ENCODE measurements around the gene CNDP2.
"Not testable (repeated sequence)": the region's sequence is repeated elsewhere in the genome, so short reads cannot be mapped to it uniquely, and the experiment has no call there.

The CNDP2 gene

DNA sequence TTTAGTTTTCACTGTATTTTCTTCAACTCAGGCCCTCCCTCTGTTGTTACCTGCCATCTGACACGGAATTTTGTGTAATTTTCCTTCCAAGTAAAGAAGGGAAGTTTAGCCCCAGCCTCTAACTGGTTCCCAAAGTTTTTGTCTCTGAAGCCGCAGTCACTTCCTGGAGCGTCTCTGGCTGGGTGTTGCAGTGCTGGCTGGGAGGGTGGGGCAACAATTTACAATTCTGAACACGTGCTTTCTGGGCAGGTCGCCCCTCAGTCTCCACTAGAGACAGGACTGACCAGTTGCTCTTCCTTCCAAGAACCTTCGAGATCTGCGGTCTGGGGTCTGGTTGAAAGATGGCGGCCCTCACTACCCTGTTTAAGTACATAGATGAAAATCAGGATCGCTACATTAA, 3.5 kb downstream of the CNDP2 start:
- DNase-seq (ENCODE audit: extremely low read depth in 1 of 2, low read depth in 1 of 2): peak in 1 of 2 donors; percentile 21

DNA sequence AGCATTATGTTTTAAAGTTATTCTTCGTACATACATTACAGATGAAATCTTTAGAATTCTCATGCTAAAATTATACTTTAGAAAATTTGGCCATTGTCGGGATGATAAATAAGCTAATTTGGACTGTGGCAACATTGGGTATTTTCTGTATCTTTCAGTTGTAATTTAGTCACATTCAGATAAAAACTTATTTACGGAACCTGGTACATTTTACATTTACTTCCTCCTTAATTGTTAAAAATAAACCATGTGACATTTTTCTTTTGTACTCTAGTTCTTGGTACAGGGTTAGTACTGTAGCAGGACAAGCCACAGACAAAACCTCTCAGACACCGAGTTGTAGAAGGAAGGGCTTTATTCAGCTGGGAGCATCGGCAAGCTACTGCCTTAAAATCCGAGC, 4.2 kb downstream of the CNDP2 start:
- DNase-seq (ENCODE audit: extremely low read depth in 1 of 2, low read depth in 1 of 2): no peak

DNA sequence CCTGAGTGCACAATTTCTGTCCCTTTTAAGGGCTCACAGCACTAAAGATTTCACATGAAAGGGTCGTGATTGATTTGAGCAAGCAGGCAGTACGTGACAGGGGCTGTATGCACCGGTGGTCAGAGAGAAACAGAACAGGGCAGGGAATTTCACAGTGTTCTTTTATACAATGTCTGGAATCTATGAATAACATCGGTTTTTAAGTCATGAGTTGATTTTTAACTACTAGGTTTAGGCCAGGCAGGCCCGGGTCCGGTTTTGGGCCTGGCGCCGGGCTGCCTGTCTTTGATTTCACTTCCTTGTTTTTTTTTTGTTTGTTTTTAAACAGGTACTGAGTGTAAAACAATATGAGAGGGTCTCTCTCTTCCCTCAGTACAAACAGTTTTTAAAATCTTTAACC, 4.6 kb downstream of the CNDP2 start:
- DNase-seq (ENCODE audit: extremely low read depth in 1 of 2, low read depth in 1 of 2): not testable (repeated sequence)

DNA sequence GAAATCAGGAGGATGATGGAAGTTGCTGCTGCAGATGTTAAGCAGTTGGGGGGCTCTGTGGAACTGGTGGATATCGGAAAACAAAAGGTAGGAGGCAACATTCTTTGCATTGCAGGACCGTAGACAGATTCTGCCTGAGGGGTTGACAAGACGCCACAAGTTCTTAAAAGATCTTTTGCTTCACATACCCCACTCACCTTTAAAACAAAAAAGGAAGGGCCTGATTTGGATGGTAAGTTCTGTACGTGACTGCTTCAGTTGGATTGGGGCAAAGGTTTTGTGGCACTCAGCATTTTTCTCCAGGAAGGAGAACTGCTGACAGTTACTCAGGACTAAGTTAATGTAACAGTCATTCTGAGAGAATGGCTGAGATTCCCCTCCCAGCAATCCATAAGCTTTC, 5.2 kb downstream of the CNDP2 start:
- DNase-seq (ENCODE audit: extremely low read depth in 1 of 2, low read depth in 1 of 2): no peak

DNA sequence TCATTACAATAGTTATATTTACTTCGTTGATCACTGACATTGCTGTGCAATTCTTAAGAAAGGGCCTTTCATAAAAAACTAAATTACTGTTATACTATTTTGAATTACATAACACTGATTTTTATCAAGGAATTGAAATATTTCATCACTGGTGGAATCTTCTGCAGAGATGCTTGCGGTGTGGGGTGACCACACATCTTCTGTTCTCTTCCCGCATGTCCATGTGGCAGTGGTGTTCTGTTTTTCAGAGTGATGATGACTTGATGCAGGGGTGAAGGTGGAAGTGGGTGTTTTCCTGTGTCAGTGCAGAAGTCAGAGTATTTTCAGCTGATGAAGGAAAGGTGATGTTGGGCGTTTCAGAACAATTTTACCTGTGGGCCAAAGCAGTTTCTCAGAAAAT, 7.0 kb downstream of the CNDP2 start:
- DNase-seq (ENCODE audit: extremely low read depth in 1 of 2, low read depth in 1 of 2): no peak

DNA sequence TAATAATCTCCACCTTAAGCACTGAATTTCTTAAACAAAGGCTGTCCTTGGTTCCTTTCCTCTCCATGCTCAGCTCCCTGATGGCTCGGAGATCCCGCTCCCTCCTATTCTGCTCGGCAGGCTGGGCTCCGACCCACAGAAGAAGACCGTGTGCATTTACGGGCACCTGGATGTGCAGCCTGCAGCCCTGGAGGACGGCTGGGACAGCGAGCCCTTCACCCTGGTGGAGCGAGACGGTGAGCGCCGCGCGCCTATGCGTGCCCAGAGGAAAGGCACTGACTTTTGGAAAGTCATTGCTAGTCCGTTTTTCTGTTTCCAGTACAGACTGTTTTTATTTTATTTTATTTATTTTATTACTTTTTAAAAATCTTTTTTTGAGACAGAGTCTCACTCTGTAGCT, 9.6 kb downstream of the CNDP2 start:
- no peak for DNase-seq (ENCODE audit: extremely low read depth in 1 of 2, low read depth in 1 of 2)

DNA sequence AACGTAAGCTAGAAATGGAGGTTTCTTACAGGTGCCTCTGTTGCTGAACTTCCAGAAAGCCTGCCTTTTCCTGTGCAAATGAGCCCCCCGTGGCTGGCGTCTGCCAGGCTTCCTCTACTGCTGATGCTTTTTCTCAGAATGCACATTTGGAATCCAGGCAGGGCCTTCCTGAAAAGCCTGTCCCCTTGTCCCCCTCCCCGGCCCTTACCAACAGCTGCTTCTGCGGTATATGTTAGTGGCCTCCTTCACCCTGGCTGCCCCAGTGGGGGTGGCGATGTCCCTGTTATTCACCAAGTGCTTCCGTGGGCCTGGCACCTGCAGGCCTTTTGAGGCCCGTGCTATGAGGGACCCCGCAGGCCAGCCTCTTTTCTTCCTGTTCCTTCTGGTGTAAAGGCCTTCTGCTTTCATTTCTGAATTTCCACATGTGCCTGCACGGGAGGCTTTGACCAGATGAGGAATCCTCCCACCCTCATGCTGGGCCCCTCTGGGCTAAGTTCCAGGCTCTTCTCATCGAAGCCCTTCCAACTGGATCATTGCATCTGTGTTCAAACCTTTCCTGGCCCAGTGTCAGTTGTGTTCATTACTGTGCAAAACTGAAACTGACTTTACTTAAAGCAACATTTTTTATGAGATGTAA, 10.4 kb downstream of the CNDP2 start:
- no peak for DNase-seq (ENCODE audit: extremely low read depth in 1 of 2, low read depth in 1 of 2)

DNA sequence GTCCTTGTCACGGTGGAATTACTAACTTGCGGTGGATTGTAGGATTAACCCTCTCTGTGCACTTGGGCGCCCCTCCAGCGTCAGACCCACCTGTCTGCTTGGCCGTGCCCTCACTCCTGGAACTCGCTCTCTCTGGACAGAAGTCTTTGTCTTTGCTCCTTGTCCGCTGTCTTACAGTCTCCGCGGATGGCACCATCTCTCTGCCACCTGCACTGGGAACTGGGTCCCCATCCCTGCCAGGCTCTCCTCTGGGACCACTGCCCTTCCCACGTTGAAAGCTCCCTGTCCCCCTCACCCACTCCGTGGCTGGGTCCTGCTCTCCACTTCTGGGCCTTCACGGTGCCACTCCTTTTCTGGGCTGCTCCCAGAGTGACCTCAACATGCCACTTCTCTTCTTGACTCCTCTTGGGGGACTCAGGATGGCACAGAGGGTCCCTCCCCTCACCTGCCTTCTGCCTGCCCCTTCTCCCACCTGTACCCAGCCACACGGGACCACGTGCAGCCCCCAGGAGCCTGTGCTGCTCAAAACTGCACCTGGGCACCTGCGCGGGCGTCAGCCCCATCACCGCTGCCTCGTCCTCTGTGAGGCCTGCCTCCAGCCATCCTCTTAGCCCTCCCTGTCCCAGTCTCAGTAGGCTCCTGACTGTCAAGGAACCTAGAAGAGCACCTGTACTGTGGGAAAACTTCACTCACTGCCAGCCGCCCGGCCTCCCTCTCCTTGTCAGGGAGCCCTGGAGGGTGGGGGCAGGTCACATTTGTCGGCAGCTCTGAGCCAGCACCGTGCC, 11.1 kb downstream of the CNDP2 start:
- no peak for DNase-seq (ENCODE audit: extremely low read depth in 1 of 2, low read depth in 1 of 2)

DNA sequence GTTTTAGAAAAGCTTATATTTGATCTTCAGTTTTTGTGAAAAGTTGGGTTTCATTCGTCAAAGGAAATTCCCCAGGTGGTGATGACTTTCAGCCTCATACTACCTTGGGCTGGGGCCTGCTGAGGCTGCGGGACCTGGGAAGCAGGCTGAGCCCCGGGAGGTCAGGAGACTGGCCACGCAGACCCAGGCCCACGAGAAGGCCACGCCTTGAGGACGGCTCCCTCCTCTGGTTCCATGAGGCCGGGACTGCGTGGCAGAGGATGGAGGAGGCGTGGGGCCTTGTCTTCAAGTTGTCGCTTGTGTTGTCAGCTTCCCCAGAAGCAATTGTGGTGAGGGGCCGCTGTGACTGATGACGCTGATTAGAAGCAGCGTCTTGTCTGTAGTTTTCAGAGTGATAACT, 11.8 kb downstream of the CNDP2 start:
- DNase-seq (ENCODE audit: extremely low read depth in 1 of 2, low read depth in 1 of 2): no peak

DNA sequence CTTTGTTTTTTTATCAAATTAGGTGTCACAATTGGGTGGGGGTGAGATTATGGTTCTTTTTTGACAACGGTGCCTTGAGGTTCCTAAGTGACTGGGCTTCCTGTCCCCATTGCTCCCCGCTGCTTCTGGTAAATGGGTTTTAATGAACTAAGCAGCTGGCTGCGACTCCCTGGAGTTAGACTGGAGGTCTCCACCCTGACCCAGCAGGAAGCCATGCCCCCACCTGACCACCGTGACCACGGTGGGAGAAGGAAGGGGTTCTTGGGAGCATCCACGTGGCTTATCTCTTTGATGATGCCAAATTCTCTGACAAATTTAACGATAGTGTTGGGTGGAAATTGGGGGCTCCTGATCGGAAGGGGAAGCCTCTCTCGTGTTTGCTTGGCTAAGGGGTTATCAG, 12.2 kb downstream of the CNDP2 start:
- no peak for DNase-seq (ENCODE audit: extremely low read depth in 1 of 2, low read depth in 1 of 2)

DNA sequence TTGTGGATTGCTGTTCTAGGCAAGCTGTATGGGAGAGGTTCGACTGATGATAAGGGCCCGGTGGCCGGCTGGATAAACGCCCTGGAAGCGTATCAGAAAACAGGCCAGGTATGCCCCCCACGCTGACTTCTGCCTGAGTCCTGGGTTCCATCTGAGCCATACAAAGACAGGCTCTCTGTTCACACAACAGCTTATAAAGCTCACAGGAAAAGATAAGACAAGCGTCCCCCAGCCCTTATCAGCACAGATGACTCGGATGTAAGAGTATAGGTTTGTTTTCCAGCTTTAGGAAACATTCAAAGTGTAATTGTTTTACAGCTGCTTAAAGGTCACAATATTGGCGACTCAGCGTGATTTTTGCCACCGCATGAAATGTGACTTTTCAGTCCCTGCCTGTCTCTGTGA, 12.7 kb downstream of the CNDP2 start:
- DNase-seq (ENCODE audit: extremely low read depth in 1 of 2, low read depth in 1 of 2): no peak

DNA sequence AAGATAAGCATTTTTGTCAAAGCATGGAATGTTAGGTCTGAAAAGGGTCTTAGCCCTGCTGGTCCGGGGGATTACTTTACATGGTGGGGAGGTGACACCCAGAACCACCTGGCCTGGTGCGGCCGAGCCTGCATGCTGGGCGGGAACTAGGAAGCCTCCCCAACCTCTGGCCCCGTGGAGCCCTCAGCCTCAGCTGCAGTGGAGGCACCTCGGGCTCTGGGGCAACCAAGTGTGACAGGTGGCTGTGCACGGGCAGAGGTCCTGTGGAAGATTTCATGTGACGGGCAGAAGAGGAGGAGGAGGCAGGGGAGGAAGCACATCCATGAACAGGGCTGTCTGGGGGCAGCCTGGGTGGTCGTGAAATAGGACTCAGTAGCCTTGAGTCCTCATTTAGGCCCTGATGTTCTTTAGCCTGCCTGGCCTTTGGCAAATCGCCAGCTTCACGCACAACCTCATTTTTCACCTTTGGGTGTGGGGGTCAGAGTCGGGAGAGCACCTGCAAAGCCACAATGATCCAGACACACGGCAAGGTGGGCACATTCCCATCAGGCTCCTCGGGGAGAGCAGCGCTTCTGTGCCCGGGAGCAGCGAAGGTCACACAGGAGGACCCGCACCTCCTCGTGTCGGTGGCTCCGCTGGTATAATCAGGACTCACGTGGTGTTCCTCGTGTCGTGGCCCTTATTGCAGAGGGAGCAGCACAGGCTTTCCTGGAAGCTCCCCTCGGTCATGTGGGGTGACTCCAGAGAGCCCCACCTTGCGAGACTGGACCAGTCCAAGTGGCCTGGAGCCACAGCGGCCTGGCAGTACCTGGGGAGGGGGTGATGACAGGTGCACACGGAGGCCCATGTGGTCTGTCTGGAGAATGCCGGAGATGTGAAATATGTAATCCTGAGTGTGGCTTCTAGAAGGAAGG, 13.9 kb downstream of the CNDP2 start:
- no peak for DNase-seq (ENCODE audit: extremely low read depth in 1 of 2, low read depth in 1 of 2)

DNA sequence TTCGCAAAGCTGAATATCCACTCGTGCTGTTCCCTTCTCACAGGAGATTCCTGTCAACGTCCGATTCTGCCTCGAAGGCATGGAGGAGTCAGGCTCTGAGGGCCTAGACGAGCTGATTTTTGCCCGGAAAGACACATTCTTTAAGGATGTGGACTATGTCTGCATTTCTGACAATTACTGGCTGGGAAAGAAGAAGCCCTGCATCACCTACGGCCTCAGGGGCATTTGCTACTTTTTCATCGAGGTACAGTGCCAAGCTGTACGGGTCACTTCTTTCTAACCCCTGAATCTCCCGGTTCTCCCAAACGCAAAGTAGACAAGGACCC, 14.6 kb downstream of the CNDP2 start:
- DNase-seq (ENCODE audit: extremely low read depth in 1 of 2, low read depth in 1 of 2): no peak

DNA sequence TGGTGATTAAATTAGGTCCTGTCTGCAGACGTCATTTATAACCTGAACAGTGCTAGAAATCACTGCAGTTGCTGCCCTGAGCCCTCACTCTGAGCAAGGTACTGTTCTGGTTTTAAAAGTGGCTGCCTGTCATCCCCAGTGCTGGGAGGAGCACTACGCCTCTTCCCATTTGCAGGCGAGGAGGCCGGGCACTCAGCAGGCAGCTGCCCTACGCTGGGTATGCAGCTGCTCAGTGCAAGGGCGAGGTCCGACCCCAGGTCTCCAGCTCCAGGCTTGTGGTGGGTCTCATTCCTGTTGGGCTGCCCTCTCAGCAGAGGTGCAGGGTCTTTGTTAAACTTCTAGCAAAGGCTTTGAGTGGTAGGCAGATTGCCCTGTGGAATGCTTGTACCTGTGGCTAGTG, 15.7 kb downstream of the CNDP2 start:
- no peak for DNase-seq (ENCODE audit: extremely low read depth in 1 of 2, low read depth in 1 of 2)

DNA sequence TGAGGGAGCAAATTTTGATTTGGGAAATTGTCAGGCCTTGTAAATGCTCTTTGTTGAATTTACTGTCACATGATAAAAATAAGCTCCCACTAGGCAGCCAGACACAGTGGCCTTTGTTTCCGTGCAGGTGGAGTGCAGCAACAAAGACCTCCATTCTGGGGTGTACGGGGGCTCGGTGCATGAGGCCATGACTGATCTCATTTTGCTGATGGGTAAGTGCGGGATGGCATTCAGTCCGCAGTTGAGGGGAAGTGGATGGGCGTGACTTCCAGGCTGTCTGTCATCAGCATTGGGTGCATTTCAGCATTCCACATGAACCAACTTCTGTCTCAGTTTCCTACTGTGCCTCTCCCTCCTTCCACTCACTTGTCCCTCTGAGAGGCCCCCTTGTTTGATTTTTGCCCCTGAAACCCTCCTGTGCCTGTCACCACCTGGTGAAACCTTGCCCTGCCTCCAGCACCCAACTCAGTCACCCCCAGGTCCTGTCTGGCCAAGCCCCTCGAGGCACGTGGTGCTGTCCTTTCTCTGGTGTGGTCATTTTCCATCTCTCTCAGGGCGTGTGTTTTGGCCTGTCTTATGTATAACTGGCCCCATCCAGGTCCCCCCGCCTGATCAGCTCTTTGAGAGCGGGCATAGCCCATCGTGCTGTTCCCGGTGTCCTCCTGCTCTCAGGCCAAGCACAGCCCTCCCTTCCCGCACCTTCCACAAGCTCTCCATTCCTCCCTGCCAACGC, 16.3 kb downstream of the CNDP2 start:
- DNase-seq (ENCODE audit: extremely low read depth in 1 of 2, low read depth in 1 of 2): no peak

DNA sequence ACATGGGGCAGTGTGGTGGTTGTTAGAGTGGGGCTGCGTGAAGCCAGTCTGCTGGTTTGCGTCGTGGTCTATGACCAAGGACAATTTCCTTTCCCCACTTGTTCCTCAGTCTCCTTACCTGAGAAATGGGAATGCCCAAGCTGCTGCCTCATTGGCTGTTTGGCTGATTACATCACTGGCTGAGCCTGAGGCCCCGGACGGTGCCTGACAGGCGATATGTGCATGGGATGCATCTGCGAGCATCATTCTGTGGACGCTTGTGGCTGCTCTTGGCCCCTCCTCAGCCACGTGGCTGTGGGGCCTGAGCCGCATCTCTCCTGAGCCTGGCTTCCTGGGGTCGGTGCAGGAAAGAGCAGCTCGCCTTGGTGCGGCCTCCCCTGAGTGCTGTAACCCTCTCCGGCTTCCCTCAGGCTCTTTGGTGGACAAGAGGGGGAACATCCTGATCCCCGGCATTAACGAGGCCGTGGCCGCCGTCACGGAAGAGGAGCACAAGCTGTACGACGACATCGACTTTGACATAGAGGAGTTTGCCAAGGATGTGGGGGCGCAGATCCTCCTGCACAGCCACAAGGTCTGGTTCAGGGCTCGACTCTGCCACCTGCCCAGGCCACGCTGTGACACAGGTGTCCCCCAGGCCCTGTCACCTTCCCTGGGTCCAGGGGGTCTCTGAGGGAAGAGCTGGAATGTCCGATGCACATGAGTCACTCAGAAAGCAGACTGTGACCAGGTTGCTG, 17.2 kb downstream of the CNDP2 start:
- DNase-seq (ENCODE audit: extremely low read depth in 1 of 2, low read depth in 1 of 2): no peak

DNA sequence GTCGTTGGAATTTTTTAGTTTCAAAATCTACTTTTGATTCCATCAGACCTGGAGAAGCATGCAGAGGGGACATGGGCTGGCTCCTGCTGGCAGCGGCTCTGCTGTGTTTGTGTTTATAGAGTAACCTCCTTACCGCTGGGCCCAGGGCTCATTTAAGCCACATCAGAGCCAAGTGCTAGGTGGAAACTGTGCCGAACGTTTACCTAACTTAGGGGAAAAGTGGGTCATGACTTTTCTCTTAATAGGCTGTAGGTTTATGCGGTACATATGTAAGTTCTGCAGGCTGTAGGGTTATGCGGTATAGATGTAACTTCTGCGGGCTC, 17.7 kb downstream of the CNDP2 start:
- no peak for DNase-seq (ENCODE audit: extremely low read depth in 1 of 2, low read depth in 1 of 2)

DNA sequence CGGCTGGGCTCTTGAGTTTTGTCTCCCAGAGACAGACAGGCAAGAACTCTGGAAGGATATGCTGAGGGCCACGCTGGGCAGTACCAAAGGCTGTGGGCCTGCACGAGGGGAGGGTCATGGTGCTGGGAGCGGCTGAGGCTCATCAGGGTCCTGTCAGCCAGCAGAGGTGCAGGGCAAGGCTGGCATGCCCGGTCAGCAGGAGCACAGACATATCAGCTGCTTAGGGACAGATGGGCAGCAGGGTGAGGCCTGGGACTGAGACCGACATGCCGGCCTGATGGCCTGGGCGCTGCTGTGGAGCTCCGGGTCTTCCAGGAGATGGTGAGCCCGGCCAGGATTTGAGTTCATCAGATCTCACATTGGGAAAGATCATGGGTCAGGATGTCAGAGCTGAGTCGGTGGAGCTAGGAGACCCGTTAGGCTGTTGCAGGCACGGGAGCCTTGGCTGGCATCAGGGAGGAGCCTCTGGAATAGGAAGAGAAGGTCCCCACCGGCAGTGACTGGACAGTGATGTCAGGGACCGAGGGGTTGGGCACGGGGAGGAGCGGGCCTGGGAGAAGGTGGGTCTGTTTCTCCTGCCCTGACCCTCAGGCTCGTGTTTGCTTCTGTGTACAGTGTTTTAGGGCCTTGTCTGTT, 18.8 kb downstream of the CNDP2 start:
- DNase-seq (ENCODE audit: extremely low read depth in 1 of 2, low read depth in 1 of 2): no peak

DNA sequence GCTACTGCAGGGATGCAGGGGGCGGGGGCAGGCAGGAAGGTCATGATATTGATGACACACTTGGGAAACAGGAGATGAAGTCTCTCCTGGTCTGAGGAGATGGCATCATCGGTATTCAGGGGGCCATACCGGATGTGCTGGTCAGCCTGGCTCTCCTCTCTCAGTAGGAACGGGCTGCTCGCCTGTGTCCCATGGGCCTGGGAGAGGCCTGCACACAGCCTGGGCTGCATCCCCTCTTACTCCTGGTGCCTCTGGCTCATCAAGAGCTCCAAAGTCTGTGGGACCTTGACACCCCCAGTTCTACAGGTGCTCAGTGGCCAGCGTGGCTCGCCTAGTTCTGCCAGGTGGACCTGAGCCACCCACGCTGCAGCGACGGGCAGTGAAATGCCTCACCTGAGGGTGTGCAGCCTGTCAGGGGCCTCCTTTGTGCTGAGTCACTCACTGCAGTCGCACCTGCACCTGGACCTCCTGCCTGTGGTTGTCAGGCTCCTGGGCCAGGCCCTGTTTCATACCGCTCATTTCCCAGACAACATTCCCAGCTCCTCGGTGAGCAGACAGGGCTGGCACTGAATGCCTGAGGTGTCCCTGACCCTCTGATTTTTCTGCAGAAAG, 19.6 kb downstream of the CNDP2 start:
- no peak for DNase-seq (ENCODE audit: extremely low read depth in 1 of 2, low read depth in 1 of 2)

All from stimulated activated CD8-positive, alpha-beta memory T cell treated with anti-CD3 and anti-CD28 coated beads, Interleukin-7, amount 100 ng/mL, for 48 hours (primary cell).